Measurements from ENCODE around the gene CDHR1. TPM values are rescaled to one million over a fixed set of nuclear protein-coding genes. Genes with fewer than 3 reads are reported as not detected.

Gene CDHR1
- polyA plus RNA-seq, 1 of the 3 experiments (the other 2 are of a cell fraction), result 0.02 TPM

GRCh38 chr10:84232376-84232775 is 38.0 kb downstream of the CDHR1 start:
- Histone ChIP-seq H3K9me2 (no peaks in the 10 kb centered on the region), H3K9me3 (no peaks in the 10 kb centered on the region), H3K9ac (no peak overlapping the region), H2AFZ (ENCODE audit: low read depth) (no peak overlapping the region), H3K4me2 (no peak overlapping the region), H3K27ac (ENCODE audit: low read depth in 2 of 2, low read length in 1 of 2) (no peak overlapping the region), H3K4me1 (ENCODE audit: control insufficient read depth in 1 of 2, insufficient read depth in 2 of 2, low read depth in 1 of 2, low read length in 1 of 2) (no peaks in the 10 kb centered on the region; a peak in 1 of 4 replicates), H3F3A (replicated peaks; ENCODE audit: insufficient read depth) (no peaks in the 10 kb centered on the region), H3K27me3 (ENCODE audit: insufficient read depth) (no peaks in the 10 kb centered on the region), H3K79me2 (ENCODE audit: insufficient read depth) (no peaks in the 10 kb centered on the region), H4K20me1 (ENCODE audit: insufficient read depth) (no peaks in the 10 kb centered on the region), H3K36me3 (replicated peaks in 1 of 2; ENCODE audit: control insufficient read depth in 1 of 2, insufficient read depth in 2 of 2, low read length in 1 of 2) (no peaks in the 10 kb centered on the region), H3K4me3 (ENCODE audit: low read depth in 2 of 2, low read length in 1 of 2) (no peak overlapping the region)
- DNase-seq, result no peak
- ChIA-PET POLR2A (no interaction called here), CTCF (interaction anchor here (0.9 to 1.4 kb wide), 2 partner anchors 27 to 32 kb away, joined by 3 read pairs; no protein-coding TSS in a partner anchor)
- 20% methylated on average over 1 of the region's 10 CpGs for WGBS (ENCODE audit: low lambda C conversion rate)
- TF ChIP-seq MEF2A (IDR thresholded peaks at IDR 0.05; ENCODE audit: borderline replicate concordance, low read depth) (no peak), USF1 (IDR thresholded peaks at IDR 0.05; ENCODE audit: borderline replicate concordance, low read depth) (no peak), MAX (IDR thresholded peaks at IDR 0.05; ENCODE audit: low read depth) (no peak), TEAD4 (IDR thresholded peaks at IDR 0.05; ENCODE audit: borderline replicate concordance, insufficient read depth) (no peak), GABPA (IDR thresholded peaks at IDR 0.05; ENCODE audit: low read depth) (no peak), TAF1 (IDR thresholded peaks at IDR 0.05; ENCODE audit: borderline replicate concordance, low read depth, low read length) (no peak), IRF3 (IDR thresholded peaks at IDR 0.05; ENCODE audit: low read depth, low read length) (no peak), EZH2phosphoT487 (IDR thresholded peaks at IDR 0.05; ENCODE audit: borderline replicate concordance, low read depth) (no peak), FOXM1 (IDR thresholded peaks at IDR 0.05; ENCODE audit: low read depth) (no peak), RAD21 (IDR thresholded peaks at IDR 0.05; ENCODE audit: low read length) (no peak), CHD2 (IDR thresholded peaks at IDR 0.05; ENCODE audit: low read length, partially characterized antibody) (no peak), POLR2AphosphoS5 (IDR thresholded peaks at IDR 0.05; ENCODE audit: low read depth, low read length) (no peak), SMC3 (IDR thresholded peaks at IDR 0.05; ENCODE audit: low read depth, low read length) (no peak), SIN3A (IDR thresholded peaks at IDR 0.05; ENCODE audit: borderline replicate concordance, low read depth, low read length) (no peak), ELF1 (IDR thresholded peaks at IDR 0.05) (no peak), EP300 (IDR thresholded peaks at IDR 0.05; ENCODE audit: borderline replicate concordance in 1 of 2, low read depth in 1 of 2, low read length in 1 of 2) (no peak), RCOR1 (IDR thresholded peaks at IDR 0.05; ENCODE audit: low read length) (no peak), MXI1 (IDR thresholded peaks at IDR 0.05; ENCODE audit: low read depth, low read length) (no peak)

All from SK-N-SH (cell line).